Lower lobe of right lung (tissue), 2 donors: Measurements from ENCODE around the gene APOBEC3C. TPM values are rescaled to one million over a fixed set of nuclear protein-coding genes. Genes with fewer than 3 reads are reported as not detected.
"Not testable (repeated sequence)": the region's sequence is repeated elsewhere in the genome, so short reads cannot be mapped to it uniquely, and the experiment has no call there.

Experiments
- ATAC-seq, 2 donors: fragments of 200-7000 bp; cut with Tn5 transposase; one replicate each; pipeline ENCODE4 v1.9.1; 2020 to 2022; ENCODE audit warnings: mild to moderate bottlenecking in 2 of 2, moderate library complexity in 2 of 2
- DNase-seq: peaks from one replicate; pipeline ENCODE4 v3.0.0-alpha.2; 2020
- H3K27ac ChIP-seq: fragments of 200-600 bp; one replicate; pipeline ENCODE4 v1.8.0; 2022
- H3K27me3 ChIP-seq: fragments of 200-600 bp; one replicate; pipeline ENCODE4 v1.8.0; 2022; ENCODE audit warnings: low read depth
- H3K36me3 ChIP-seq: fragments of 200-600 bp; one replicate; pipeline ENCODE4 v1.8.0; 2022; ENCODE audit warnings: mild to moderate bottlenecking
- H3K4me1 ChIP-seq: fragments of 200-600 bp; one replicate; pipeline ENCODE4 v1.8.0; 2022
- H3K4me3 ChIP-seq: fragments of 200-600 bp; one replicate; pipeline ENCODE4 v1.8.0; 2022; ENCODE audit warnings: mild to moderate bottlenecking
- H3K9me3 ChIP-seq: fragments of 200-600 bp; one replicate; pipeline ENCODE4 v1.8.0; 2022
- intact Hi-C: fragments of 100-400 bp; cut with DNase I; formaldehyde crosslinking; loops from one replicate; pipeline ENCODE4 v1.11.0; 2022
- total RNA-seq: library from RNA; stranded (reverse); fragmentation: NEBNext Ultra II Directional; extraction: Animal tissue kit (Norgen Biotek cat#: 25700); gene quantifications from one replicate; pipeline ENCODE4 v1.2.1, GENCODE V29; 2021
- TF ChIP-seq, protein P1 (sequence below): fragments of 200-600 bp; IDR thresholded peaks from one replicate; pipeline ENCODE4 v1.8.0; 2022; ENCODE audit warnings: antibody characterized with exemption, mild to moderate bottlenecking
- donor health status: DM: no; HTN: yes; CAD: no; lungs with severe emphysema.

The APOBEC3C gene
- total RNA-seq, 1 donor from 2014 or later = 27.8 TPM

GRCh38 chr22:38971791-38972190 lies 42.3 kb upstream of the APOBEC3C start:
- Histone ChIP-seq H3K36me3 (no peaks in the 10 kb centered on the region), H3K4me1 (no peaks in the 10 kb centered on the region)

DNA sequence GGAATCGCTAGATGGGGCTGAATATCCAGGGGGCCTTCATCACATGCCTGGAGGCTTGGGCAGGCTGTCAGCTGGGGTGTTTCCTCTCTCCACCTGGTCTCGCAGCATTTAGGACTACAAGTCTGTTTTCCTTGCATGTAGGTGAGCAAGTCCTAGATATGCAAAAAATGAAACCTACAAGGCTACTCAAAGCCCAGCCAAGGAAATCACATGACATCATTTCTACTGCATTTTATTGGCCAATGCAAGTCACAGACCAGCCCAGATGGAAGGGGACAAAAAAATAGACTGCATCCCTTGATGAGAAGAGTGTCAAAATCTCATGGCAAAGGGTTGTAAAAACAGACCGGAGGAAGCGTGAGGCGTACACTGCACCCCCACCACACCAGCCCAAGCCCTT lies 41.5 kb upstream of the APOBEC3C start:
- Histone ChIP-seq H3K9me3 (no peaks in the 10 kb centered on the region), H3K4me1 (no peaks in the 10 kb centered on the region), H3K27me3 (no peaks in the 10 kb centered on the region), H3K27ac (no peak overlapping the region), H3K36me3 (no peaks in the 10 kb centered on the region), H3K4me3 (no peak overlapping the region)
- DNase-seq (no peak), ATAC-seq (no peak)
- intact Hi-C loops = no loop called here
- TF ChIP-seq, protein P1, sequence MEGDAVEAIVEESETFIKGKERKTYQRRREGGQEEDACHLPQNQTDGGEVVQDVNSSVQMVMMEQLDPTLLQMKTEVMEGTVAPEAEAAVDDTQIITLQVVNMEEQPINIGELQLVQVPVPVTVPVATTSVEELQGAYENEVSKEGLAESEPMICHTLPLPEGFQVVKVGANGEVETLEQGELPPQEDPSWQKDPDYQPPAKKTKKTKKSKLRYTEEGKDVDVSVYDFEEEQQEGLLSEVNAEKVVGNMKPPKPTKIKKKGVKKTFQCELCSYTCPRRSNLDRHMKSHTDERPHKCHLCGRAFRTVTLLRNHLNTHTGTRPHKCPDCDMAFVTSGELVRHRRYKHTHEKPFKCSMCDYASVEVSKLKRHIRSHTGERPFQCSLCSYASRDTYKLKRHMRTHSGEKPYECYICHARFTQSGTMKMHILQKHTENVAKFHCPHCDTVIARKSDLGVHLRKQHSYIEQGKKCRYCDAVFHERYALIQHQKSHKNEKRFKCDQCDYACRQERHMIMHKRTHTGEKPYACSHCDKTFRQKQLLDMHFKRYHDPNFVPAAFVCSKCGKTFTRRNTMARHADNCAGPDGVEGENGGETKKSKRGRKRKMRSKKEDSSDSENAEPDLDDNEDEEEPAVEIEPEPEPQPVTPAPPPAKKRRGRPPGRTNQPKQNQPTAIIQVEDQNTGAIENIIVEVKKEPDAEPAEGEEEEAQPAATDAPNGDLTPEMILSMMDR = no peak

More at GRCh38 chr22:38971791-38972190, 42.3 kb upstream of the APOBEC3C start:
- ATAC-seq = no peak
- Histone ChIP-seq H3K27ac (no peak overlapping the region), H3K4me3 (no peak overlapping the region), H3K27me3 (no peaks in the 10 kb centered on the region), H3K9me3 (no peaks in the 10 kb centered on the region)
- intact Hi-C loops = no loop called here
- TF ChIP-seq, protein P1 = no peak
- no peak for DNase-seq

- DNase-seq = no peak
- intact Hi-C loops = no loop called here
- Histone ChIP-seq H3K36me3 (no peaks in the 10 kb centered on the region), H3K9me3 (no peaks in the 10 kb centered on the region), H3K4me3 (no peak overlapping the region), H3K27me3 (no peaks in the 10 kb centered on the region), H3K4me1 (no peaks in the 10 kb centered on the region), H3K27ac (no peak overlapping the region)
- TF ChIP-seq, protein P1 = peak; percentile 55
- peak; percentile 67 to 82 for ATAC-seq
Measured at GRCh38 chr22:38973289-38974169, 40.5 kb upstream of the APOBEC3C start.

- Histone ChIP-seq H3K36me3 (no peaks in the 10 kb centered on the region), H3K4me1 (no peaks in the 10 kb centered on the region), H3K9me3 (no peaks in the 10 kb centered on the region), H3K27ac (no peak overlapping the region), H3K27me3 (no peaks in the 10 kb centered on the region), H3K4me3 (no peak overlapping the region)
- TF ChIP-seq, protein P1 = no peak
- intact Hi-C loops = no loop called here
- DNase-seq (no peak), ATAC-seq (no peak)
Measured at GRCh38 chr22:38974170-38974825, 39.8 kb upstream of the APOBEC3C start.

DNA sequence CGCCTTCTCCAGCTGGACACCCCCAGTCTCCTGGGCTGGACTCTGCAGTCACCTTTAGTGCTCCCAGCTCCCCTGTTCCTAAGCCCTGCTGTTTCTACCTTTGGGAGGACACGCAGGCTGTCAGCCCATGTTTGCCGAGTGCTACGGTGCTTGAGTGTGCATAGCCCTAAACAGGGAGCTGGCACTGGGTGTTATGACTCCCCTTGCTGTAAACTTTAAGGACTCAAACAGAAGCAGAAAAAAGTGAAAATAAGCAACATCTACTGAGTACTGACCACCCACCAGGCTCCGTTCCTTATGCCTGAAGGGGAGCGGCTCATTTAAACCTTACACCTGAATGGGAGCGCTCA lies 39.3 kb upstream of the APOBEC3C start:
- Histone ChIP-seq H3K36me3 (no peaks in the 10 kb centered on the region), H3K9me3 (no peaks in the 10 kb centered on the region), H3K27ac (no peak overlapping the region), H3K4me3 (no peak overlapping the region), H3K4me1 (no peaks in the 10 kb centered on the region), H3K27me3 (no peaks in the 10 kb centered on the region)
- intact Hi-C loops = no loop called here
- TF ChIP-seq, protein P1 = no peak
- ATAC-seq (no peak), DNase-seq (no peak)

DNA sequence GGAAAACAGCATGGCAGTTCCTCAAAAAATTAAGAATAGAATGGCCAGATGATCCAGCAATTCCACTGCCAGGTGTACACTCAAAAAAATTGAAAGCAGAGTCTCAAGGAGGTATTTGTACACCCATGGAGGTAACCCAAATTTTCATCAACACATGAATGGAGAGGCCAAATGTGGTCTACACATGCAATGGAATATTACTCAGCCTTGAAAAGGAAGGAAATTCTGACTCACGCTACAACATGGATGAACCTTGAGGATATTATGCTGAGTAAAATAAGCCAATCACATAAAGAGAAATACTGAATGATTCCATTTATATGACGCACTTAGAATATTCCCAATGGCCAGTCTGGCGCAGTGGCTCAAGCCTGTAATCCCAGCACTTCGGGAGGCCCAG lies 36.8 kb upstream of the APOBEC3C start:
- intact Hi-C loops, H3K36me3 ChIP-seq, H3K27ac ChIP-seq, H3K4me1 ChIP-seq, H3K27me3 ChIP-seq, H3K4me3 ChIP-seq, DNase-seq, H3K9me3 ChIP-seq, ATAC-seq: not testable (repeated sequence)

- DNase-seq, ATAC-seq, H3K4me1 ChIP-seq, H3K27me3 ChIP-seq, H3K9me3 ChIP-seq, intact Hi-C loops, H3K27ac ChIP-seq, H3K4me3 ChIP-seq, H3K36me3 ChIP-seq: not testable (repeated sequence)
Measured at GRCh38 chr22:38980587-38980986, 33.5 kb upstream of the APOBEC3C start.
